Neural progenitor cell (in vitro differentiated cells): ENCODE data around the gene ZMYM4. TPM values are rescaled to one million over a fixed set of nuclear protein-coding genes. Genes with fewer than 3 reads are reported as not detected.

Experiments
- DNase-seq: peaks from one replicate; pipeline ENCODE4 v3.0.0-alpha.2; 2016; ENCODE audit warnings: low spot score
- H2AFZ ChIP-seq: fragments of 200-600 bp; sonication (generic); replicated peaks from 2 replicates; pipeline ENCODE4 v1.6.1; 2016; ENCODE audit warnings: antibody characterized with exemption
- H3F3A ChIP-seq: fragments of 200-600 bp; sonication (generic); 2 replicates; pipeline ENCODE4 v1.6.1; 2016; ENCODE audit warnings: antibody characterized with exemption, low read depth
- H3K27ac ChIP-seq: fragments of 200-600 bp; sonication (generic); 2 replicates; pipeline ENCODE4 v1.5.1; 2016; ENCODE audit warnings: mild to moderate bottlenecking
- H3K27me3 ChIP-seq: fragments of 200-600 bp; sonication (generic); 2 replicates; pipeline ENCODE4 v1.6.1; 2016; ENCODE audit warnings: mild to moderate bottlenecking, moderate library complexity
- H3K36me3 ChIP-seq: fragments of 200-600 bp; sonication (generic); 2 replicates; pipeline ENCODE4 v1.5.1; 2016
- H3K4me1 ChIP-seq: fragments of 200-600 bp; sonication (generic); 2 replicates; pipeline ENCODE4 v1.6.1; 2016; ENCODE audit warnings: mixed run types
- H3K4me2 ChIP-seq: fragments of 200-600 bp; sonication (generic); 2 replicates; pipeline ENCODE4 v1.6.1; 2016
- H3K4me3 ChIP-seq: fragments of 200-600 bp; sonication (generic); 2 replicates; pipeline ENCODE4 v1.5.1; 2016
- H3K79me2 ChIP-seq: fragments of 200-600 bp; sonication (generic); 2 replicates; pipeline ENCODE4 v1.6.1; 2016; ENCODE audit warnings: low read depth
- H3K9ac ChIP-seq: fragments of 200-600 bp; sonication (generic); 2 replicates; pipeline ENCODE4 v1.6.1; 2016
- H3K9me3 ChIP-seq: fragments of 200-600 bp; sonication (generic); 2 replicates; pipeline ENCODE4 v1.5.1; 2016; ENCODE audit warnings: low read depth
- H4K20me1 ChIP-seq: fragments of 200-600 bp; sonication (generic); 2 replicates; pipeline ENCODE4 v1.6.1; 2016; ENCODE audit warnings: low read depth
- H3K27ac Mint-ChIP-seq: 3 replicates; pipeline ENCODE4 v1.8.0; 2021; ENCODE audit warnings: mixed read lengths
- H3K27me3 Mint-ChIP-seq: 2 replicates; pipeline ENCODE4 v1.8.0; 2022; ENCODE audit warnings: low read depth, mild to moderate bottlenecking, inconsistent platforms, moderate library complexity, mixed read lengths; ENCODE audit not compliant: insufficient read depth
- H3K36me3 Mint-ChIP-seq: 3 replicates; pipeline ENCODE4 v1.8.0; 2021; ENCODE audit warnings: mixed read lengths
- H3K4me1 Mint-ChIP-seq: 3 replicates; pipeline ENCODE4 v1.8.0; 2021; ENCODE audit warnings: mixed read lengths
- H3K4me3 Mint-ChIP-seq: 3 replicates; pipeline ENCODE4 v1.8.0; 2021; ENCODE audit warnings: mild to moderate bottlenecking, moderate library complexity, mixed read lengths
- H3K9me3 Mint-ChIP-seq: 3 replicates; pipeline ENCODE4 v1.8.0; 2020; ENCODE audit warnings: mixed read lengths
- CTCF ChIP-seq: fragments of 200-600 bp; sonication (generic); IDR thresholded peaks from 2 replicates; pipeline ENCODE4 v1.5.1; 2017; ENCODE audit warnings: antibody characterized with exemption, mild to moderate bottlenecking
- EZH2 ChIP-seq: fragments of 200-600 bp; sonication (generic); IDR thresholded peaks from 2 replicates; pipeline ENCODE4 v1.6.1; 2017; ENCODE audit warnings: antibody characterized with exemption, mild to moderate bottlenecking, moderate library complexity
- EZH2phosphoT487 ChIP-seq: fragments of 200-600 bp; sonication (generic); IDR thresholded peaks from 2 replicates; pipeline ENCODE4 v1.6.1; 2017; ENCODE audit warnings: antibody characterized with exemption
- total RNA-seq: library from RNA; depleted of rRNA; stranded (reverse); fragments of >200 nt; gene quantifications from 2 replicates; pipeline ENCODE4 v1.2.3, GENCODE V29; 2015; ENCODE audit warnings: low replicate concordance

The ZMYM4 gene
- total RNA-seq, result 66.5 and 106 TPM in 2 replicates

DNA sequence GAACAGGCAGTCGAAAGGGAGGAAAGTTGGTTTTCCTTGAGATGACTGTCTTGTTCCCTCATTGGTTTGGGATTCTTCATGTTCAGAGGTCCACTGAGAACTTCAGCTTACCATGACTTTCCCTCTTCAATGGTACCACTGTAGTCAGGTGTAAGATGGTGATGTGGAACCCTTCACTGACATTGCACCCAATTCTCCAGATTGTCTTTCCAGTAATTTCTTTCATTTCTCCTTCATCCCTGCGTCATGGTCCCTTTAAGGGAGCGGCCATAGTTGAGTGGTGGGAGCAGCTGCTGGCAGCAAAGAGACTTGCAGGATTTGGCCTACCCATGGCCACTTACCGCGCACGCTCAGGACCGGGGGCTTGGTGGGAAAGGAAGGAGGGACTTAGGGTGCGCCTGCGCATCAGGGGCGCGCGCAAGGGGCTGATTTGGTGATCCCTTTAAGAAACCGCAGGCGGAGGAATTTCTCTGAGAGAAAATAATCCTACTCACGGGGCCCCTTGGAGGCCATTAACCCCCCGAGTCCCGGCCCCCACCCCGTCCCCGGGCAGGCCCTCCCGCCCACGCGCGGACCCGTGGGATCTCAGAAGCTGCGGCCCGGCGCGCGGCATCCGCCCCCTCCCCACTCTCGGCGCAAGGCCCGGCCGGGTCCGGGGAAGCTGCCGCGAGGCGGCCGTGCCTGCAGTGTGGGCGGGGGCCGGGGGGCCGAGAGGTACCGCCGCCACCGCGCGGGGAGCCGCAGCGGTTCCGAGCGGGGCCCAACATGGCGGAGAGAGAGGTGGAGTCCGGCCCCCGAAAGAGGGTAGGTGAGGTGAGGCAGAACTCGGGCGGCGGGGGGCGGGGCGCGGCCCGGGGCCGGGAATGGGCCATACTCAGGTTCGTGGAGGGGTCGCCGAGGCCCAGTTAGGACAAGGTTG, at the start of gene ZMYM4:
Gene ZMYM4, plus strand, starts transcription at position 428 of the 919 bp plus-strand sequence. Its CDS starts 338 bp downstream, at position 766.
- no peaks in the 10 kb centered on the region for H3K36me3 ChIP-seq
- H3K9ac ChIP-seq, result peak within 1 kb of the TSS; percentile 94
- no peaks in the 10 kb centered on the region for H3K27me3 ChIP-seq
- peak; percentile 96 for DNase-seq
- peaks cover 3% of the 10 kb centered on the region for H3K9me3 Mint-ChIP-seq
- peaks cover 9% of the 10 kb centered on the region for H3K4me1 ChIP-seq
- H3K4me1 Mint-ChIP-seq, result peaks cover 23% of the 10 kb centered on the region
- H4K20me1 ChIP-seq, result peaks cover 12% of the 10 kb centered on the region
- peak within 1 kb of the TSS; percentile 94 for H3K27ac ChIP-seq
- H3K4me3 Mint-ChIP-seq, result peak within 1 kb of the TSS; percentile 95
- peak within 1 kb of the TSS; percentile 92 for H2AFZ ChIP-seq
- no peaks in the 10 kb centered on the region for H3F3A ChIP-seq
- TF ChIP-seq EZH2phosphoT487 (no peak), EZH2 (no peak), CTCF (no peak)
- H3K36me3 Mint-ChIP-seq, result peaks cover 19% of the 10 kb centered on the region
- H3K27ac Mint-ChIP-seq, result peak within 1 kb of the TSS; percentile 93
- no peaks in the 10 kb centered on the region for H3K9me3 ChIP-seq
- H3K79me2 ChIP-seq, result peaks cover 60% of the 10 kb centered on the region
- H3K27me3 Mint-ChIP-seq, result no peaks in the 10 kb centered on the region
- H3K4me2 ChIP-seq, result peak within 1 kb of the TSS; percentile 81
- peak within 1 kb of the TSS; percentile 96 for H3K4me3 ChIP-seq

DNA sequence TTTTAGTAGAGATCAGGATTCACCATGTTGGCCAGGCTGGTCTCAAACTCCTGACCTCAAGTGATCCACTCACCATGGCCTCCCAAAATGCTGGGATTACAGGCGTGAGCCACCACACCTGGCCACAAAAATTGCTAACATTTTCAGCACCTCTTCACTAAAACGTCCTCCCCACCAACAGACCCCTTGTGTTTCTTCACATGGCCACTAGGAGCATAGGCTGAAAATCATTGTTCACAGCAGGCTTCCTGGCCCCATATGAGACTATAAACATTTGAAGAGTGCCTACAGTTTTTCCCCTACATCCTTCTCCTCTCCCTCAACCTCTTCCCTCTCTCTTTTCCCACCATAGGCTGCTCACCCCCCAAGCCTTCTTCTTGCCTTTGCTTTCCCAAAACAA, 47.5 kb upstream of the ZMYM4 start:
- Histone ChIP-seq H3K9me3 (no peaks in the 10 kb centered on the region), H3K79me2 (no peaks in the 10 kb centered on the region), H3K4me1 (no peaks in the 10 kb centered on the region), H3K9ac (no peak overlapping the region), H4K20me1 (no peaks in the 10 kb centered on the region), H3K36me3 (no peaks in the 10 kb centered on the region), H3K4me2 (no peak overlapping the region), H3K4me3 (no peak overlapping the region), H3K27ac (no peak overlapping the region), H2AFZ (peak overlapping the region; percentile 63), H3F3A (no peaks in the 10 kb centered on the region), H3K27me3 (no peaks in the 10 kb centered on the region)
- H3K27me3 Mint-ChIP-seq, result peaks cover 2% of the 10 kb centered on the region
- no peaks in the 10 kb centered on the region for H3K9me3 Mint-ChIP-seq
- H3K36me3 Mint-ChIP-seq, result no peaks in the 10 kb centered on the region
- peaks cover 6% of the 10 kb centered on the region for H3K4me1 Mint-ChIP-seq
- no peak overlapping the region for H3K4me3 Mint-ChIP-seq
- peak; percentile 41 for DNase-seq
- H3K27ac Mint-ChIP-seq, result no peak overlapping the region
- TF ChIP-seq EZH2 (no peak), CTCF (peak; percentile 56), EZH2phosphoT487 (no peak)

- Histone ChIP-seq H3K9me3 (no peaks in the 10 kb centered on the region), H3K4me1 (no peaks in the 10 kb centered on the region), H3K27ac (no peak overlapping the region), H4K20me1 (no peaks in the 10 kb centered on the region), H3K79me2 (no peaks in the 10 kb centered on the region), H3K36me3 (no peaks in the 10 kb centered on the region), H3K4me3 (no peak overlapping the region), H2AFZ (peak overlapping the region; percentile 63), H3K4me2 (no peak overlapping the region), H3K9ac (no peak overlapping the region), H3K27me3 (no peaks in the 10 kb centered on the region), H3F3A (no peaks in the 10 kb centered on the region)
- Mint-ChIP-seq H3K36me3 (no peaks in the 10 kb centered on the region), H3K4me1 (peaks cover 6% of the 10 kb centered on the region), H3K9me3 (no peaks in the 10 kb centered on the region), H3K27me3 (peaks cover 2% of the 10 kb centered on the region), H3K4me3 (no peak overlapping the region), H3K27ac (no peak overlapping the region)
- TF ChIP-seq CTCF (no peak), EZH2 (no peak), EZH2phosphoT487 (no peak)
- no peak for DNase-seq
Measured at GRCh38 chr1:35222322-35223083, 46.0 kb upstream of the ZMYM4 start.
